H1 (cell line): Measurements from ENCODE around the gene PIAS4. TPM values are rescaled to one million over a fixed set of nuclear protein-coding genes. Genes with fewer than 3 reads are reported as not detected.
A peak's percentile ranks its signal among the peaks of the same experiment; 100 is the strongest.

Experiments used
- CTCF ChIA-PET: fragments of 300-600 bp; sonication (Branson Sonifier 250); formaldehyde crosslinking; loops from one replicate; lab custom pipeline; 2021; ENCODE audit not compliant: partially characterized antibody; lab: Charles Lee
- POLR2A ChIA-PET: fragments of 300-600 bp; sonication (Branson Sonifier 250); formaldehyde crosslinking; loops from one replicate; lab custom pipeline; 2021; ENCODE audit warnings: inconsistent platforms; ENCODE audit not compliant: partially characterized antibody; lab: Charles Lee
- DNase-seq, 2 experiments: peaks; one replicate each; pipeline versions ENCODE4 v3.0.0 to v3.0.0-alpha.2; 2010 to 2022; ENCODE audit warnings: low spot score in 2 of 2, low read depth in 1 of 2, mixed read lengths in 1 of 2
- FAIRE-seq: peaks from 2 replicates; lab custom pipeline; 2011; peaks lifted over from hg19 to GRCh38; lab: Jason Lieb, UNC
- H2AFZ ChIP-seq: 2 replicates; pipeline ENCODE4 v1.8.1; 2012; ENCODE audit warnings: low read length, inconsistent platforms
- H2AK5ac ChIP-seq: 2 replicates; pipeline ENCODE4 v1.6.1; 2013; ENCODE audit warnings: low read depth, low read length
- H2BK120ac ChIP-seq: replicated peaks from 2 replicates; pipeline ENCODE3; 2013; ENCODE audit warnings: low read depth, low read length, inconsistent platforms
- H2BK12ac ChIP-seq: 2 replicates; pipeline ENCODE4 v1.6.1; 2013; ENCODE audit warnings: low read depth, low read length
- H2BK15ac ChIP-seq: 2 replicates; pipeline ENCODE4 v1.6.1; 2013; ENCODE audit warnings: low read length
- H2BK20ac ChIP-seq: 2 replicates; pipeline ENCODE4 v1.6.1; 2013; ENCODE audit warnings: low read length
- H2BK5ac ChIP-seq: 2 replicates; pipeline ENCODE4 v1.6.1; 2013; ENCODE audit warnings: low read depth, low read length
- H3K14ac ChIP-seq: 2 replicates; pipeline ENCODE4 v1.6.1; 2013; ENCODE audit warnings: inconsistent platforms; ENCODE audit not compliant: insufficient read length
- H3K18ac ChIP-seq: 2 replicates; pipeline ENCODE4 v1.6.1; 2013; ENCODE audit warnings: low read length; ENCODE audit errors: extremely low read depth
- H3K23ac ChIP-seq: 2 replicates; pipeline ENCODE4 v1.6.1; 2013; ENCODE audit warnings: inconsistent platforms; ENCODE audit not compliant: insufficient read length
- H3K23me2 ChIP-seq: 2 replicates; pipeline ENCODE4 v1.6.1; 2013; ENCODE audit warnings: low read depth, low read length
- H3K27ac ChIP-seq: 2 replicates; pipeline ENCODE4 v1.6.1; 2011; ENCODE audit warnings: low read depth, low read length, inconsistent platforms
- H3K27me3 ChIP-seq, 4 experiments: replicated peaks in 1 of 4; 1 replicate in 1 of 4; 2 replicates in 3 of 4; pipeline versions ENCODE4 v1.6.1 to v1.8.1; 2011 to 2013; ENCODE audit warnings: low read length in 3 of 4, mild to moderate bottlenecking in 3 of 4, inconsistent platforms in 2 of 4, mixed read lengths in 2 of 4, moderate library complexity in 1 of 4; ENCODE audit not compliant: control insufficient read depth in 3 of 4, insufficient read depth in 3 of 4; ENCODE audit errors: extremely low read depth in 1 of 4
- H3K36me3 ChIP-seq, 4 experiments: 2 replicates each; pipeline versions ENCODE4 v1.6.1 to v1.8.1; 2011 to 2013; ENCODE audit warnings: mild to moderate bottlenecking in 4 of 4, low read length in 3 of 4, moderate library complexity in 2 of 4, control low read depth in 1 of 4, inconsistent platforms in 1 of 4; ENCODE audit not compliant: insufficient read depth in 4 of 4, control insufficient read depth in 2 of 4
- H3K4ac ChIP-seq: replicated peaks from 2 replicates; pipeline ENCODE3; 2013; ENCODE audit warnings: low read length, low read depth, mixed read lengths, inconsistent platforms; ENCODE audit not compliant: insufficient read length
- H3K4me1 ChIP-seq, 4 experiments: replicated peaks in 1 of 4; 1 replicate in 1 of 4; 2 replicates in 3 of 4; pipeline versions ENCODE4 v1.6.1 to v1.8.1; 2011 to 2013; ENCODE audit warnings: low read length in 3 of 4, inconsistent platforms in 2 of 4, mixed read lengths in 1 of 4; ENCODE audit not compliant: insufficient read depth in 4 of 4, control insufficient read depth in 3 of 4
- H3K4me2 ChIP-seq, 2 experiments: 2 replicates each; pipeline versions ENCODE4 v1.6.1 to v1.8.1; 2011 to 2013; ENCODE audit warnings: low read depth in 2 of 2, low read length in 2 of 2, control low read depth in 1 of 2, inconsistent platforms in 1 of 2, mild to moderate bottlenecking in 1 of 2; ENCODE audit not compliant: insufficient read depth in 1 of 2
- H3K4me3 ChIP-seq, 4 experiments: fragments of 200-600, 300-600 bp in 1 of 4; sonication (generic), shearing (Covaris generic), sonication (Bioruptor Twin) in 1 of 4; 2 replicates each; pipeline versions ENCODE4 v1.5.1 to v1.8.1; 2011 to 2016; ENCODE audit warnings: low read length in 4 of 4, low read depth in 3 of 4, control low read depth in 2 of 4, inconsistent platforms in 2 of 4, mild to moderate bottlenecking in 2 of 4, mixed read lengths in 1 of 4, moderate library complexity in 1 of 4; ENCODE audit not compliant: insufficient read depth in 2 of 4; ENCODE audit errors: extremely low read depth in 1 of 4
- H3K56ac ChIP-seq: replicated peaks from 2 replicates; pipeline ENCODE3; 2013; ENCODE audit warnings: low read depth, mild to moderate bottlenecking, mixed read lengths, low read length, inconsistent platforms; ENCODE audit not compliant: insufficient read length
- H3K79me1 ChIP-seq: 2 replicates; pipeline ENCODE4 v1.6.1; 2013; ENCODE audit warnings: low read depth, low read length, control low read depth
- H3K79me2 ChIP-seq, 2 experiments: 2 replicates each; pipeline versions ENCODE4 v1.6.1 to v1.8.1; 2012 to 2013; ENCODE audit warnings: low read length in 2 of 2, mild to moderate bottlenecking in 2 of 2, inconsistent platforms in 1 of 2; ENCODE audit not compliant: insufficient read depth in 2 of 2, control insufficient read depth in 1 of 2
- H3K9ac ChIP-seq, 4 experiments: replicated peaks in 1 of 4; 1 replicate in 1 of 4; 2 replicates in 3 of 4; pipeline versions ENCODE4 v1.6.1 to v1.8.1; 2011 to 2013; ENCODE audit warnings: low read depth in 3 of 4, low read length in 3 of 4, control low read depth in 2 of 4, mild to moderate bottlenecking in 2 of 4, moderate library complexity in 2 of 4, inconsistent platforms in 1 of 4; ENCODE audit errors: extremely low read depth in 1 of 4
- H3K9me3 ChIP-seq, 2 experiments: 2 replicates each; pipeline versions ENCODE4 v1.6.1 to v1.8.1; 2012 to 2013; ENCODE audit warnings: mild to moderate bottlenecking in 2 of 2, moderate library complexity in 2 of 2, control low read depth in 1 of 2, inconsistent platforms in 1 of 2, low read depth in 1 of 2, low read length in 1 of 2, mixed read lengths in 1 of 2; ENCODE audit not compliant: insufficient read depth in 2 of 2
- H4K20me1 ChIP-seq, 2 experiments: replicated peaks in 1 of 2; 2 replicates each; pipeline versions ENCODE3 to v1.8.1; 2011 to 2013; ENCODE audit warnings: inconsistent platforms in 2 of 2, low read length in 2 of 2, mild to moderate bottlenecking in 1 of 2; ENCODE audit not compliant: insufficient read depth in 2 of 2, control insufficient read depth in 1 of 2
- H4K5ac ChIP-seq: 2 replicates; pipeline ENCODE4 v1.6.1; 2013; ENCODE audit warnings: low read length, low read depth, mixed read lengths, inconsistent platforms; ENCODE audit not compliant: insufficient read length
- H4K8ac ChIP-seq: 2 replicates; pipeline ENCODE4 v1.8.0; 2013; ENCODE audit warnings: mild to moderate bottlenecking, moderate library complexity, low read length, inconsistent platforms; ENCODE audit not compliant: insufficient read depth; ENCODE audit errors: extremely low read depth
- H4K91ac ChIP-seq: replicated peaks from 2 replicates; pipeline ENCODE3; 2013; ENCODE audit warnings: low read length, mixed read lengths, inconsistent platforms; ENCODE audit not compliant: insufficient read length
- BCL11A ChIP-seq, 2 experiments: IDR thresholded peaks; one replicate each; pipeline ENCODE4 v1.6.1; 2011; ENCODE audit warnings: low read depth in 2 of 2, low read length in 2 of 2, mild to moderate bottlenecking in 2 of 2
- CHD1 ChIP-seq: IDR thresholded peaks from 2 replicates; pipeline ENCODE4 v1.6.1; 2012; ENCODE audit warnings: low read depth, low read length, improper control_type of control experiment
- CREB1 ChIP-seq: IDR thresholded peaks from 2 replicates; pipeline ENCODE4 v1.6.1; 2012; ENCODE audit warnings: inconsistent platforms
- CTBP2 ChIP-seq: IDR thresholded peaks from 2 replicates; pipeline ENCODE4 v1.7.0; 2011; ENCODE audit warnings: borderline replicate concordance, mild to moderate bottlenecking, moderate library complexity, mixed read lengths, low read length; ENCODE audit not compliant: insufficient read depth, insufficient read length
- GTF2F1 ChIP-seq: IDR thresholded peaks from 2 replicates; pipeline ENCODE4 v1.6.1; 2012; ENCODE audit warnings: low read depth, low read length, improper control_type of control experiment, borderline replicate concordance
- KDM5A ChIP-seq: fragments of 200-600 bp; IDR thresholded peaks from 2 replicates; pipeline ENCODE4 v1.7.1; 2012; ENCODE audit warnings: mild to moderate bottlenecking, low read length, inconsistent platforms, mixed read lengths
- RXRA ChIP-seq: IDR thresholded peaks from 2 replicates; pipeline ENCODE4 v1.6.1; 2011; ENCODE audit warnings: low read depth, mild to moderate bottlenecking, low read length, moderate library complexity; ENCODE audit not compliant: insufficient read depth
- SAP30 ChIP-seq: fragments of 300-600 bp; sonication (generic); IDR thresholded peaks from 2 replicates; pipeline ENCODE4 v1.7.1; 2012; ENCODE audit warnings: low read length, moderate library complexity, mild to moderate bottlenecking, inconsistent platforms; ENCODE audit not compliant: insufficient read depth, insufficient replicate concordance
- TAF1 ChIP-seq: IDR thresholded peaks from 2 replicates; pipeline ENCODE4 v1.6.1; 2011; ENCODE audit warnings: mild to moderate bottlenecking, low read depth, low read length
- TEAD4 ChIP-seq: IDR thresholded peaks from 2 replicates; pipeline ENCODE4 v1.6.1; 2012; ENCODE audit warnings: low read depth, low read length, inconsistent platforms, mixed read lengths
- ZNF274 ChIP-seq: IDR thresholded peaks from 2 replicates; pipeline ENCODE4 v1.7.0; 2012; ENCODE audit warnings: low read length, borderline replicate concordance; ENCODE audit errors: extremely low read depth
- WGBS, 2 experiments: shearing (Covaris generic) in 1 of 2; methylation state at CpG; one replicate each; pipeline versions ENCODE4 v1.1.6 to v1.1.7; 2013 to 2015; ENCODE audit warnings: low lambda C conversion rate in 2 of 2, mixed read lengths in 2 of 2, inconsistent platforms in 1 of 2, low coverage in 1 of 2, missing lambda C conversion rate in 1 of 2; ENCODE audit not compliant: insufficient replicate concordance in 2 of 2, insufficient coverage in 1 of 2, insufficient read length in 1 of 2; ENCODE audit errors: extremely low coverage in 1 of 2, missing lambda C conversion rate in 1 of 2; 5-methylcytosine and 5-hydroxymethylcytosine counted together
- polyA plus RNA-seq, 7 experiments: library from polyadenylated mRNA; depleted of rRNA in 3 of 7; stranded (reverse) in 5 of 7; unstranded in 2 of 7; fragments of >200 nt in 5 of 7; fragments of 200-250 nt in 2 of 7; gene quantifications; 1 replicate in 5 of 7; 2 replicates in 1 of 7; 4 replicates in 1 of 7; pipeline versions ENCODE4 v1.2.1 to v1.2.3, GENCODE V29; 2011 to 2013; ENCODE audit warnings: missing spikeins in 2 of 7, mixed read lengths in 2 of 7
- total RNA-seq: library from RNA; stranded (reverse); fragmentation: NEBNext Ultra II Directional; extraction: Animal tissue kit (Norgen Biotek cat#: 25700); gene quantifications from 2 replicates; pipeline ENCODE4 v1.2.1, GENCODE V29; 2021
- TF ChIP-seq, protein P1 (sequence below): IDR thresholded peaks from 2 replicates; pipeline ENCODE4 v1.6.1; 2012; ENCODE audit warnings: low read length, inconsistent platforms

Gene PIAS4
- total and polyA plus RNA-seq, 2 of the 8 experiments (the other 6 are each of a cell fraction or from before 2014, with no cell fraction given) = 30.2 to 51.4 TPM

DNA sequence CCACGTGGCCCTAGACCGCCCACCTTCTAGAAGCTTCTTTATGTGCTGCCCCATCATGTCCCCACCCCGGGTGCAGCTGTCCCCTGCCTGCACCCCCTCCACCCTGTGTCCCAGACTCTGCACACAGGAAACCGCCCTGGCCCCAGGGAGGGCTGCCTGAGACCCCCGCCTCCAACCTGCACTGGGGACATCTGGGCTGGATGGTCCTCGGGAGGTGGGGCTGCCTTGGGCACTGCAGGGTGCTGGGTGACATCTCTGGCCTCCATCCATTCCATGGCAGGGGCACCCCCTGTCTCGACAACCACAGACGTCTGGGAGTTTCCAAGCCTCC is 77.0 kb downstream of the PIAS4 start:
- no peak overlapping the region for H4K91ac ChIP-seq
- peaks cover 4% of the 10 kb centered on the region; the same call in 1 of the 2 replicates for H3K23me2 ChIP-seq
- no peak overlapping the region for H2AK5ac ChIP-seq
- WGBS, 2 experiments = 94% methylated on average over 8 of the region's 8 CpGs; no CpG with 5 or more reads in 1 of the 2 experiments
- H3K18ac ChIP-seq = no peak overlapping the region; the same call in 1 of the 2 replicates
- no peak overlapping the region for H3K14ac ChIP-seq
- H3K23ac ChIP-seq = no peak overlapping the region
- no peaks in the 10 kb centered on the region for H3K9me3 ChIP-seq
- H2BK20ac ChIP-seq = no peak overlapping the region
- CTCF ChIA-PET = no interaction called here
- no peak overlapping the region for H3K9ac ChIP-seq
- H3K4me1 ChIP-seq = peaks cover 0 to 5% (median 1%) of the 10 kb centered on the region in 4 experiments; a peak in 2 of 7 replicates
- no peak for DNase-seq
- H2BK12ac ChIP-seq = no peak overlapping the region
- no peak overlapping the region for H3K27ac ChIP-seq
- no peaks in the 10 kb centered on the region for H3K79me2 ChIP-seq
- no peak overlapping the region for H2AFZ ChIP-seq
- H4K8ac ChIP-seq = peak overlapping the region; percentile 92; the same call in 1 of the 2 replicates
- no peak overlapping the region for H3K4ac ChIP-seq
- no peak overlapping the region for H3K4me3 ChIP-seq
- H2BK120ac ChIP-seq = no peak overlapping the region
- no peaks in the 10 kb centered on the region for H3K27me3 ChIP-seq
- H3K4me2 ChIP-seq = no peak overlapping the region
- no peak overlapping the region for H3K56ac ChIP-seq
- no peak for FAIRE-seq
- H4K20me1 ChIP-seq = no peaks in the 10 kb centered on the region
- POLR2A ChIA-PET = interaction anchor here (1.2 to 1.5 kb wide), 3 partner anchors 14 to 99 kb away, joined by 4 read pairs; partner anchors contain the start of gene EEF2
- no peak overlapping the region for H2BK15ac ChIP-seq
- no peaks in the 10 kb centered on the region for H3K79me1 ChIP-seq
- no peak overlapping the region for H4K5ac ChIP-seq
- peaks cover 0 to 2% (median under 1%) of the 10 kb centered on the region in 4 experiments; a peak in 1 of 8 replicates for H3K36me3 ChIP-seq
- no peak overlapping the region for H2BK5ac ChIP-seq
- TF ChIP-seq GTF2F1 = no peak
- TF ChIP-seq, protein P1, sequence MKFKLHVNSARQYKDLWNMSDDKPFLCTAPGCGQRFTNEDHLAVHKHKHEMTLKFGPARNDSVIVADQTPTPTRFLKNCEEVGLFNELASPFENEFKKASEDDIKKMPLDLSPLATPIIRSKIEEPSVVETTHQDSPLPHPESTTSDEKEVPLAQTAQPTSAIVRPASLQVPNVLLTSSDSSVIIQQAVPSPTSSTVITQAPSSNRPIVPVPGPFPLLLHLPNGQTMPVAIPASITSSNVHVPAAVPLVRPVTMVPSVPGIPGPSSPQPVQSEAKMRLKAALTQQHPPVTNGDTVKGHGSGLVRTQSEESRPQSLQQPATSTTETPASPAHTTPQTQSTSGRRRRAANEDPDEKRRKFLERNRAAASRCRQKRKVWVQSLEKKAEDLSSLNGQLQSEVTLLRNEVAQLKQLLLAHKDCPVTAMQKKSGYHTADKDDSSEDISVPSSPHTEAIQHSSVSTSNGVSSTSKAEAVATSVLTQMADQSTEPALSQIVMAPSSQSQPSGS = no peak
- TF ChIP-seq CREB1 = no peak
- no peak for TF ChIP-seq KDM5A
- no peak for TF ChIP-seq SAP30
- TF ChIP-seq TAF1 = no peak
- TF ChIP-seq TEAD4 = no peak
- TF ChIP-seq ZNF274 = no peak
- no peak for TF ChIP-seq RXRA
- TF ChIP-seq CHD1 = no peak
- TF ChIP-seq CTBP2 = no peak
- no peak for TF ChIP-seq BCL11A (IDR thresholded peaks at IDR 0.05; ENCODE audit: low read depth in 2 of 2, low read length in 2 of 2)
